GM19468 (cell line): ENCODE data around the gene NFE2L3.
"Not testable (repeated sequence)": the region's sequence is repeated elsewhere in the genome, so short reads cannot be mapped to it uniquely, and the experiment has no call there.

Experiments
- ATAC-seq: cut with Tn5 transposase; IDR thresholded peaks from one replicate; pipeline ENCODE4 v1.9.1; 2021; ENCODE audit warnings: mild to moderate bottlenecking, moderate library complexity, moderate number of reproducible peaks; ENCODE audit not compliant: unreplicated experiment; ENCODE audit errors: extremely low read depth

The NFE2L3 gene

DNA sequence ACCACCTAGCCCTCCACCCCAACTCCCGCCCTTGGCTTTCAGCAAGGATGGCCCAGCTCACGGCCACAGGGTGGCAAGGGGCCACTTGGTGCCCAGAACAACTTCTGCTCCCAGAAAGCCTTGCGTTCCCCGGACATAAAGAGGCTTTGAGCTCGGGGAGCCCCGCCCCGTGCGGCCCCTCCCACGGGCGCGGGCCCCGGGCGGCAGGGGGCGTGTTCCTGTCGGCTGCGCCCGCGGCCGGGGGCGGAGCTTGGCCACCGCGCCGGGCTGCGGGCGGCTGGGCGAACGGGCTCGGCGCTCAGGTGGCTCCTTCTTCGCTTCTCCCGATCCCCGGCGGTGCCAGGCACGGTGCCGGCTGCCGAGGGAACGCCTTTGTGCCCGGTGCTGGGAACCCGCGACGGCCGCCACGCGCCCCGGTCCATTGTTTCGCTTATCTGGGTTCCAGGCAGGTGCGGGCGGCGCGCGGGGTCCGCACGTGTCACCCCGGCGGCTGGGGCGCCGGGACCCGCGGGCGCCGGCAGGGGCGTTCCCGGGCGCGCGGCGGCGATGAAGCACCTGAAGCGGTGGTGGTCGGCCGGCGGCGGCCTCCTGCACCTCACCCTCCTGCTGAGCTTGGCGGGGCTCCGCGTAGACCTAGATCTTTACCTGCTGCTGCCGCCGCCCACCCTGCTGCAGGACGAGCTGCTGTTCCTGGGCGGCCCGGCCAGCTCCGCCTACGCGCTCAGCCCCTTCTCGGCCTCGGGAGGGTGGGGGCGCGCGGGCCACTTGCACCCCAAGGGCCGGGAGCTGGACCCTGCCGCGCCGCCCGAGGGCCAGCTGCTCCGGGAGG lies at the start of gene NFE2L3:
NFE2L3 (plus strand) TSS at position 246 of the 829 bp plus-strand sequence; CDS start at position 547, 301 bp downstream.
- ATAC-seq, result peak; percentile 58

GRCh38 chr7:26103596-26103995 lies 48.4 kb upstream of the NFE2L3 start:
- no peak for ATAC-seq

- no peak for ATAC-seq
These were observed 46.8 kb upstream of the NFE2L3 start for GRCh38 chr7:26105236-26105635.

DNA sequence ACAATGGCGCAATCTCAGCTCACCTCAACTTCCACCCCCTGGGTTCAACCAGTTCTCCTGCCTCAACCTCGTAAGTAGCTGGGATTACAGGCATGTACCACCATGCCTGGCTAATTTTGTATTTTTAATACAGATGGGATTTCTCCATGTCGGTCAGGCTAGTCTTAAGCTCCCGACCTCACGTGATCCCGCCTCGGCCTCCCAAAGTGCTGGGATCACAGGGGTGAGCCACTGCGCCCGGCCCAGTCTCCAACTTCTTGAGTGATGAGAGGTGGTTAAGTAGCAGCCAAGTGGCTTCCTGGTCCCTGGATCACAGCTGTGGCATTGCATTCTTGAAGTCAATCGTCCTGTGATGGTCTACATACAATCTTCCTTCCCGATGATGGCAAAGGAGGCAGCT lies 46.1 kb upstream of the NFE2L3 start:
- no peak for ATAC-seq

DNA sequence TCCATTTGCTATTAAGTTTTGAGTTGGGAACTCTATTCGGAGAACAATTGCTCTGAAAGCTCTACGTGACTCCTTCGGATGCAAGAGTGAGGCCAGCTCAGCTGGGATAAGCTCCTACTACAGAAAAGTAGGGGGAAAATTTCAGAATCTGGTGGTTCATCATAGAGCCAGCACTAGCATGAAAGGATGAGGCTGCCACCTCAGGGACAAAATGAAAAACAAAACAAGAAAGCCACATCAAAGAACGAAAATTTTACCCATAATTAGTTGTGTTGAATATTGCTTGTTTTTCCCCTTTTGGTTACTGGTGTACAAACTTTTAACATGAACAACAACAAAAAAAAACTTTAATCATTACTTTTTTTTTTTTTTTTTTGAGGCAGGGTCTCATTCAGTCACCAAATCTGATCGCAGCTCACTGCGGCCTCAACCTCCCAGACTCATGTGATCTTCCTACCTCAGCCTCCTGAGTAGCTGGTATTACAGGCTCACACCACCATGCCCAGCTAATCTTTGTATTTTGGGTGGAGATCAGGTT lies 39.7 kb upstream of the NFE2L3 start:
- ATAC-seq, result no peak

GRCh38 chr7:26115650-26116049 lies 36.3 kb upstream of the NFE2L3 start:
- ATAC-seq, result no peak

DNA sequence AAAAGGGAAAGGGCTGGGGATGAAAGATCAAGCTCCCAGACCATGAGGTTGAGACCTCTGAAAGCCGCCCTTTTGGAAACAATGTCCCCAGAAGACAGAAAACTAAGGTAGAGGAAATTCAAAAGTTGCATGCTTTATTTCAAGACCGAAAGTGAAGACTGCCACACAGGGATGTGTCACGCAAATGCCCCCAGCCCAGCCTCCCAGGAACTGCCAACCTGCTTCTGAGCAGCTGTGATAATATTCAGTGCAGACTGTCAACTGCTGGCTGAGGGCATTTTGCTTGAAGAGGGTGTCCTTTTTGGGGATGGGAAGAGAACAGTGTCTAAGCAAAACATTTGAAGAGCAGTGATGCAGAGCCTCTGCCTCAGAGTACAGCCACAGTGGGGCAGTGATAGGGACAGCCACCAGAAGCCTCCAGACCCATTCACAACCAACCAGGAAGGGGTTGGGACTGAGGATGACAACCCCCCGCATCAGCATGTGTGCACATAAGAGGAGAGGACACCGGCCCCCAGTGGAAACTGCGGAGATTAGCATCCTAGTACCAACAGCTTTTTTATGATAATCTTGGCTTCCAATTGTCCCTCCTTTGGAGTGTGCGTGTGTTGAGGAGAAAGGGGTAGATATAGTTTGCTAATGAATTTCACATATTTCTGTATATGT lies 34.7 kb upstream of the NFE2L3 start:
- ATAC-seq, result no peak

DNA sequence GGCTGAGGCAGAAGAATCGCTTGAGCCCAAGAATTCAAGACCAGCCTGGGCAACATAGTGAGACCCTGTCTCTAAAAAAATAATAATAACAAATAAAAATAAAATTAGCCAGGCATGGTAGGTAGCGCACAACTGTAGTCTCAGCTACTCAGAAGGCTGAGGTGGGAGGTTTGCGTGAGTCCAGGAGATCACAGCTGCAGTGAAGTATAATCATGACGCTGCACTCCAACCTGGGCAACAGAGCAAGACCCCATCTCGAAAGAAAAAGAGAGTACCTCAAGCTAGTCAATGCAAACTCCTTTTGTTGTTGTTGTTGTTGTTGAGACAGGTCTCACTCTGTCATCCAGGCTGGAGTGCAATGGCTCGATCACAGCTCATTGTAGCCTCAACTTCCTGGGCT lies 34.0 kb upstream of the NFE2L3 start:
- no peak for ATAC-seq

- ATAC-seq, result no peak
These were observed 29.3 kb upstream of the NFE2L3 start for GRCh38 chr7:26122745-26123144.

- not testable (repeated sequence) for ATAC-seq
These were observed 27.2 kb upstream of the NFE2L3 start for GRCh38 chr7:26124775-26125174.

DNA sequence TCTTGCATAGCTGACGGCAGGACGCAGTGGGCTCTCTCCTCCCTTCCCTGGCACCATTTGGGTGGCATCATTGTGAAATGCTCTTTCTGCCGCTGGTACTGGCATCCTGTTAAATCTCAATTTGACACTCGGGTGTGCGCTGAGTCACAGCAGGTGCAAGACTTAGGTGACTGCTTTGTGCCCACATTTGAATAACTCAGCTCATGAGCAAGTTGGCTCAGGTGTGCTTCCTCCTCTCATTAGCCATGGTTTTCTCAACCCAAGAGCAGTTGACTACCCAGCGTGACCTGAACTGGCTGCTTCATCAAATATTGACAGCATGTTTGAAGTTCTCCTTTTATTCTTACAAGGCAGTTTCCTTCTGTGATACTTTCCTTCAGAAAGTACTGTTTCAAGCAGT lies 24.6 kb upstream of the NFE2L3 start:
- no peak for ATAC-seq

- ATAC-seq, result no peak
These were observed 20.9 kb upstream of the NFE2L3 start for GRCh38 chr7:26131056-26131589.

DNA sequence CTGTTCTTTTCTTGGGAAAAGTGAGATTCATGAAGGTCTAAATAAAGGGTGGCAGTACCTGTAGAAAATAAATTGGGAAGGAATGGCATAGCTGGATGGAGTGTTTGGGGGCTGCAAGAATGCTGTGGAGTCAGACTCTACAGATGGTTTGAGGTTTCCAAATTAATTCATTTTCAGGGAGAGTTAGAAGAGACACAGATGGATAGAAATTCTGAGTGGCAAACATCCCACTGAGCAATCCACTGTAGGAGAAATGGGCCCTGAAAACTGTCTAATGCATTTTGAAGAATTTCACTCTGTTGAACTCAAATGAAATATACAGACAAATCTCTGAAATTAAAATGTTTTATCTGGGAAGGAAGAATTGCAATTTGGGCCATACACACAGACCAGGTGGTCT lies 16.9 kb upstream of the NFE2L3 start:
- ATAC-seq, result no peak

- ATAC-seq, result no peak
These were observed 16.4 kb upstream of the NFE2L3 start for GRCh38 chr7:26135551-26135950.

DNA sequence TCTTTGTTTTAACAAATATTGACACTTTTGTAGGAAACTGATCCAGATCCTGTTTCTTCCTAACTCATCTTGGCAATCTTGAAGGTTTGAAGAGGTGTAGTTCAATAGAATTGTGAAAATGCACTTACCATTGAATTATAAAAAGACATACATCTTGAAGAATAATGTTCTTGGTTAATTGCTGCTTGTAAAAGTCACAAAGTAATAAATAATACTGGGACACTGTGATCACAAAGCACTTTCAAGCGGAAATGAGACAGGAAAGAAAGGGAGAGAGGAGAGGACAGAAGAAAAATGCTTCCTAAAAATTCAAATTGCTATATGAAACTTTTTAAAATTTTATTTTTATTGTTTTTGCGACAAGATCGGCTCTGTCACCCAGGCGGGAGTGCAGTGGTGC lies 15.2 kb upstream of the NFE2L3 start:
- ATAC-seq, result no peak

- no peak for ATAC-seq
These were observed 11.6 kb upstream of the NFE2L3 start for GRCh38 chr7:26140380-26140779.

GRCh38 chr7:26141077-26141476 lies 10.9 kb upstream of the NFE2L3 start:
- no peak for ATAC-seq

- ATAC-seq, result no peak
These were observed 8.5 kb upstream of the NFE2L3 start for GRCh38 chr7:26143298-26144048.

DNA sequence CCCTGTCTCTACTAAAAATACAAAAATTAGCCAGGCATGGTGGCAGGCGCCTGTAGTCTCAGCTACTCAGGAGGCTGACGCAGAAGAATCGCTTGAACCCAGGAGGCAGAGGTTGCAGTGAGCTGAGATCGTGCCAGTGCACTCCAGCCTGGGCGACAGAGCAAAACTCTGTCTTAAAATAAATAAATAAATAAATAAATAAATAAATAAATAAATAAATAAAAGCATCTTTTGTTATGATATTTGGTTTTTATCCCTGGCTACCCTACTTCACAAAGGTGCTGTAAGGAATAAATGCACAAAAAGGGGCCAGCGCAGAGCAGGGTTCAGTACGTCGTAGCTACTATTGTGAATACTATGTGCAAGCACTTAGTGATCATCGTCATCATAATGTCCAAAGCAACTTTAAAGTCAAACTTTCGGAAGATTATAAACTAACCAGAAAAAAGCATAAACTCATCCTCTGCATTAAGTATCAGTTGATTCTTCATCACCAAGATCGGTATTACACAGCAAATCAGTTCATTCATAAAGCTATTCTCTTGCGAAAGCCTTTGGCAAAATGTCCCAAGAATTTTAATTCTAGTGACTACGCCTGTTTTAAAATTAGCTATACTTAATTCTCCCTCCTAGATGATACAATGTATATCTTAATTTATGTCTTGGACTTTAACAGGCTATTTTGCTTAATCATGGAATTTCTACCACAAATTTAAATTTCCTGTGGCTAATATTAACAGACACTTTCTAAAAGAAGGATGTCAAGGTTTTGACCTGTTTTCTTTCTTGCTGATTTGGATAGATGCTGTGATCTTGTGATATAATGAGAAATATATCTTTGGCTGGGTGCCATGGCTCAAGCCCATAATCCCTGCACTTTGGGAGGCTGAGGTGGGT lies 7.6 kb upstream of the NFE2L3 start:
- ATAC-seq, result no peak
